Hippocampal formation (tissue), 2 donors: ENCODE data around the gene CNOT10.
"Not testable (repeated sequence)": the region's sequence is repeated elsewhere in the genome, so short reads cannot be mapped to it uniquely, and the experiment has no call there.

Experiments
- DNase-seq, 2 donors: peaks; one replicate each; lab custom pipeline; 2025; lab: John Stamatoyannopoulos, UW

CNOT10 gene

DNA sequence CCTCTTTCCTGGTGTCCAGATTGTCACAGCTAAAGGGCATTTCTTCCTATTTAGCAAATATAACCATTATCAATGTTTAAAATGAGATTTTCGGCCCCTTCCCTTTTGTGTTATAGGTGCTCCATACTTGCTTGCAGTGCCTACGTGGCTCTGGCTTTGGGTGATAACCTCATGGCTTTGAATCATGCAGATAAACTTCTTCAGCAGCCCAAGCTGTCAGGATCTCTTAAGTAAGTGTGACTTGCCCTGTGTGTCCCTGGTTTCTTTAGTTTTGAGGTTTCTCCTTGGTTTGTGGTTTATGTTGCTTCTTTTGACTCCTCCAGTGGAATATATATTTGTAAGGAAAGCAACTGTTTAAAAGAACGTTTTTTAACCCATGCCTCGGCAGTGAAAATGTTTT, 74.4 kb downstream of the CNOT10 start:
- no peak for DNase-seq

DNA sequence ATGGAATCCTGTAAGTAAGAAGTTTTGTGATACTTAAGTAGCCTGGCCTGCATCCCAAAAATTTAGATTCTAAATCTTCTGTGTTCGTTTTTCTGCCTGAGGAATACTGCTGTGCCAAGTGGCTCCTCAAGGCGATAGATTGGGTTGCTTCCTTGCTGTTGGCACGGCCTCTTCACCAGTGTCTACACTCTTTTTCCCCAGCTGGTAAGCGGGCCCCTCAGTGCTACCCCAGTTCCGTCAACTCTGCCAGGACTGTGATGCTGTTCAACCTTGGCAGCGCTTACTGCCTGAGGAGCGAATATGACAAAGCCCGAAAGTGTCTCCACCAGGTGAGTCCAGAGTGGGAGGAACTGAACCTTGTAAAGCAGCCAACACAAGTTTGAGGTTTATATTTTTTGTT, 79.5 kb downstream of the CNOT10 start:
- DNase-seq: no peak

DNA sequence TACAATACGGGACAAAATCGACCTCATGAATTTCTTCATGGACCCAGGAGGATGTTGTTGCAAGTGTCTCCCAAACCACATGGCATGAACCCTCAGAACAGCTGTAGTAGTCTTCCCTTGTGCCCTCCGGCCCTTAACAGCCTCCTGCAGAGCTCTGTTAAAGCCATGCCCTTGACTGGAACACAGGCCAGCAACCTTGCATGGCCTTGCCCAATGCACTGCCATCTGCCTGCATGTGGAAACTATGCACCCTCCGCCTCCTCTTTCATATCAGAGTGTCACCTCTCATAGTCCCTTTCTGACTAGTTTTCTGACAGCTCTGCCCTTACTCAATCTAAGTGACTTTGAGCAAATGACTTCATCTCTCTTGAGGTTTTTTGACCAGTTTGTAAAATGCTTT, 93.4 kb downstream of the CNOT10 start:
- no peak for DNase-seq

DNA sequence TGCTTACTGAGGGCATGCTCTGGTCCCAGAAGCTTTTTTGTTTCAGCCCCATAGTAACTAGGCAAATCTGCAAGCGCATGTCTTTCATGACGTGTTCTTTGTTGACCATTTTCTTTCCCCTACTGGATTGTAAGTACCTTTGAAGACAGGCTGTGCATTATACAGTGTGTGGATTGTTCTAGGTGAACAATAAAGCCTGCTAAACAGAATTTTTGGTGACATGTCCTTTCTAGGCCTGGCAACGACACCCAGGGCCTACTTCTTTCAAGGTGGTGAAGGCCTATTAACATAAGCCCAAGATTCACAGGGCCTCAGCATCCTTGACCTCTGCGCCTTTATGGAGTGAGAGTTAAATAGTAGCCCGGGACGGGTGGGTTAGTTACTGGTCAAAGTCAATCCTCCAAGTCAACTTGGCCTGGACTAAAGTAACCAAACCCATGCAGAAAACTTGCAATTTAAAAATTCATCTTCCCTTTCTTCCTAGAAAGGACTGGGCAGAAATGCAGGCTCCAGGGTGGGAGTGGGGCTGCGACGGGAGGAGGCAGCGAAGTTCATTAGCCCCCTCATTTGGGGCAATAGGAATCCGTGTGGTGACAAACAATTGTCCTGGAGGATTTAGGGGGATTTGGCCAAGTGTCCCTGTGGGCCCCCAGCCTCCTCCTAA, 95.2 kb downstream of the CNOT10 start:
- no peak for DNase-seq

DNA sequence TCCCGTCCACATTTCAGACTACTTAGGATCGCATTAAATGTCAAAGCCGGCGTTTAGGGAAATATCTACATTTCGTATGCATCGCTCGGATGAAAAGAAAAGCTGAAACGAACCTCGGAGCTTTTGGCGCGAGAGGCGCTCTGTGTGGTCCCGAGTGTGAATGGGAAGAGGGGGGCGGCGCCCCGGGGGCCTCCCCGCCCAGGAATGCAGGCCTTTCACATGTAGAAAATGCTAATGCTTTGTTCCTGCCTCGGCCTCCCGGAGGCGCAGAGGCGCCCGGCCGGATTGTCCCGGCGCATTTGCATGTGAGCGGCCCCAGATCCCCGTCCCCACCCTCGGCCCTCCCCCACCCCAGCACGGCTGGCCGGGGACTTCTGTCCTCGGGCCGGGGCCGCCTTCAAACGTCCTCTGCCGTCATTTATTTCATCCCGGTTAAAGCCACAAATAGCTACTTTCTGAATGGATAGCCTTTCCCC, 95.8 kb downstream of the CNOT10 start:
- no peak for DNase-seq

DNA sequence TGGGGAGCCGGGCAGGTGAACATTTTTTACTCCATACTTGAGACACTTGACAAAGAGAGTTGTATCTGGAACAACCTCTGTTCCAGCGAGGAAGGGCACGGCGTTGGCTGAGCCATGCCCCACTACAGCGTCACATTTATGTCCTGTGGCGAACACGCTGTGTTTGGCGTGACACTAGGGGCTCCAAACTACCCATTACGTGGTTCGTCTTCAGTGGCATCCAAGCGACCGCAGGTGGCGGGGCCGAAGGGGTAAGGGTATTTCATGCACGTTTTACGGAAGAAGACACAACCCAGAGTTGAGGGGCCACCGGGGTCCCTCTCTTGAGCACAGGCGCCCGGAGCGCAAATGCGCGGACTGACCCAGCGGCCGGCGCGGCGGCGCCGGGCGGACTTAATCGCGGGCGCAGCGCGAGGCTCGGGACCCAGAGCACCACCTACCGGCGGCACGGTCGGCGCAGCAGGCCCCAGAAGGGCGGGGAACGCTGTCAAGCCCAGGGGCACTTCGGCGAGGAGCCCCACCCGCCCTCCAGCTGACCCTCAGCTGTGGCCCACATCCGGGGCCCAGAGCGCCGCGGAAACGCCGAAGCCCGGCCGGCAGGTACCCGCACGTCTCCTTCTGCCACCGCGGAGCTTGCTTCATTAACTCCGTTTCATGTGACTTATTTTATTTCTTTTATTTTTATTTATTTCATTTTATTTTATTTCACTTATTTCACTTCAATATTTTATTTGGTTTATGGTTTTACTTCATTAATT, 96.4 kb downstream of the CNOT10 start:
- DNase-seq: peak; percentile 27 to 35

DNA sequence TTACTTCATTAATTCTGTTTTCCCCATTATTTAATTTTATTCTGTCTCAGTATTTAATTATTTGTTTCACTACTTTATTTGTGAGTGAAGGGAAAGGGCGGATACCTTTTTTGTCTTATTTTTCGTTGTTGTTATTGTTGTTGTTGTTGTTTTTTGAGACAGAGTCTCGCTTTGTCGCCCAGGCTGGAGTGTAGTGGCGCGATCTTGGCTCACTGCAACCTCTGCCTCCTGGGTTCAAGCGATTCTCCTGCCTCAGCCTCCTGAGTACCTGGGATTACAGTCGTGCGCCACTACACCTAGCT, 96.9 kb downstream of the CNOT10 start:
- not testable (repeated sequence) for DNase-seq

DNA sequence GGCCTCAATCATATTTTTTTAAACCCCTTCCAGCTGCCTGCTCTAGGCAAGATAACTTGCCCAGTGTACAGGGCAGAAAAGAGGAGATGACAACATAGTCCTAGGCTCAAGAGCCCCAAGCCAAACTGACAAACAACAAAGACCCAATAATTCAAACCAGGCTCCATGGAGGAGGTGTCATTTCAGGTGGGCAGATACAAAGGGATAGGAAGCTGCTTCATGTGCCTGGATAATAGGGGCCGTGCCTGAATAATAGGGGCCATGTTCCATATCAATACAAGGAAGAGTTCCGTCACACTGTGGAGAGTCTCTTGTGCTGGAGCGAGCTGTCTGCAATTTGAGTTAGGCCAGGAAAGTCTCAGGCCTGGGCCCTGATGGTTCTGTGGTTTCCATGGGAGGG, 97.4 kb downstream of the CNOT10 start:
- no peak for DNase-seq

DNA sequence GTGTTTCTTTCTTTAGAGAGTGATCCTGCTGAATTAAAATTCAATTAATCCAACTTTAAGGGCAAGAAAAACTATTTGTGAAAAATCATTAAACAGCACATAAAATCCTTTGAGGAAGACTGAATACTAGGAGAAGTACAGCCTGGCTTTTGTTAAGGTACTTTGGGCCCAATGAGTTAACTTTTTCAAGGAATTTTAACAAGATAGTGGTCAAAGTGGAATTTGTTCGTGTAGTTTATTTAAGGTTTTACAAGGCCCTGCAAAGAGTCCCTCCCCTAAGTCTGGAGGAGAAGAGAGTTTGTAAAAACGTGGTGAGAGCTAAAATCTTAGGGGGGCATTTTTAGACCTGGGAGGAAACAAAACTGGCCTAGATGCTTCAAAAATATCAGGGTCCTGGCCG, 106.8 kb downstream of the CNOT10 start:
- no peak for DNase-seq

DNA sequence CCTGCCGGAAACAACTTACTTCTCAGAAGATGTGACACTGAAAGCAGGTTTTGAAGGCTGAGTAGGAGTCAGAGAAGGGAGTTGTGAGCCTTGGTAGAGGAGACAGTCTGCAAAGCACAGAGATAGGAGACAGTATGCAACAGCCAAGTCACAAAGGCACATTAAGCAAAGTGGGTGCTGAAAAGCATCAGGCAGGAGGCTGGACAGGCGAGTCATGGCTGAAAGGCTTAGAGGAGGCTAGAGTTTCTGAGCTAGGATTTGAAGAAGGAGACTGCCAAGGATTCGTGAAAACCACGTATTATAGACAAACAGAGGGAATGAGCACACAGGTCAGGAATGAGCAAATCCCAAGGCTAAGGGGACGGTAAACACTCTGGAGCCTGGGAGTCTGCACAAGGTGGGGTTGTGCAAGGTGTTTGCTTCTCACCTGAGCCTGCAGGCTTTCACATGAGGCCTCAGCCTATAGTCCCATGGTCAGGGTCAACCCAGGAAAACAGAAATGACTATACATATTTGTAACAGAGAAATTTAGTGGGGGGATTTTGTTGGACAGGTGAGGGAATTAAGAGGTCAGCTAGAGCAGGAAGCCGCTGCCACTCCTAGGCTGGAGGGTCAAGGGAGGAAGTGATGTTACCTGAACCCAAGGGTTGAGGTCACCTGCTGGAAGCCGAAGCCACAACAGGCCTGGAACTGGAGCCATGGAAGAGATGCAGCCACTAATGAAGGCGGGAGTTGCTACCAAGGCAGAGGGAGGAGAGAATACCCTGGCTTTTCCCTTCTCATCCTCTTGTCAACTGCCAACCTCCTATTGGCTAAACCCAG, 109.7 kb downstream of the CNOT10 start:
- DNase-seq: no peak

DNA sequence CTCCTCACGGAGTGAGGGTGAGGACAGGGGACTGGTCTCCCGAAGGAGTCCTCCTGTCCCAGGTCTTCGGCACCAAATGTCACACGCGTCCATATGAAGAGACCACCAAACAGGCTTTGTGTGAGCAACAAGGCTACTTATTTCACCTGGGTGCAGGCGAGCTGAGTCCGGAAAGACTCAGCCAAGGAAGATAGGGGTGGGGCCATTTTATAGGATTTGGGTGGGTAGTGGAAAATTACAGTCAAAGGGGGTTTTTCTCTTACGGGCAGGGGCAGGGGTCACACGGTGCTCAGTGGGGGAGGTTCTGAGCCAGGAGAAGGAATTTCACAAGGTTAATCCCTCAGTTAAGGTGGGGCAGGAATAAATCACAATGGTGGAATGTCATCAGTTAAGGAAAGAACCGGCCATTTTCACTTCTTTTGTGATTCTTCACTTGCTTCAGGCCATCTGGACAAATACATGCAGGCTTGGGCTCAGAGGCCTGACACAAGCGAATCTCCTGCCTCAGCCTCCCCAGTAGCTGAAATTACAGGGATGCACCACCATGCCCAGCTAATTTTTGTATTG, 111.5 kb downstream of the CNOT10 start:
- not testable (repeated sequence) for DNase-seq

DNA sequence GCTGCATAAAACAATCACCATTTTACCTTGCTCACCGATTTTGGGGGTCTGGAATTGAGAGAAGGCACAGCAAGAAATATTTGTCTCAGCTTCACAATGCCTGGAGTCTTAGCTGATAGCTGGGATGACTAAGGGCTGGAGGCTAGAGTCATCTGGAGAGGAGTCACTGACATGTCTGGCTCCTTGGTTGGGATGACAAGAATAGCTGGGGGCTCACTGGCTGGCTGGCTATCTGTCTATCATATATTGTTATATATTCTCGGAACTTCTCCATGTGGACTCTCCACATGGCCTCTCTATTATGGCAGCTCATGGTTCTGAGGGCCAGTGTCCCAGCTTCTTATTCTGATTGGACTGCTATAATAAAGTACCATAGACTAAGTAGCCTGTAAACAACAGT, 112.8 kb downstream of the CNOT10 start:
- no peak for DNase-seq

DNA sequence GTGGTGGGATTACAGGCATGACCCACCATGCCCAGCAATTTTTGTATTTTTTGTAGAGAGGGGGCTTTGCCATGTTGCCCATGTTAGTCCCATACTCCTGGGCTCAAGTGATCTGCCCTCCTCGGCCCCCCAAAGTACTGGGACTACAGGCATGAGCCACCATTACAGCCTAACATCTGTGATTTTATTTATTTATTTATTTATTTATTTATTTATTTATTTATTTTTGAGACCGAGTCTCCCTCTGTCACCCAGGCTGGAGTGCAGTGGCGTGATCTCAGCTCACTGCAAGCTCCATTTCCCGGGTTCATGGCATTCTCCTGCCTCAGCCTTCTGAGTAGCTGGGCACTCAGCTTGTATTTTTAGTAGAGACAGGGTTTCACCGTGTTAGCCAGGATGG, 116.5 kb downstream of the CNOT10 start:
- DNase-seq: not testable (repeated sequence)

DNA sequence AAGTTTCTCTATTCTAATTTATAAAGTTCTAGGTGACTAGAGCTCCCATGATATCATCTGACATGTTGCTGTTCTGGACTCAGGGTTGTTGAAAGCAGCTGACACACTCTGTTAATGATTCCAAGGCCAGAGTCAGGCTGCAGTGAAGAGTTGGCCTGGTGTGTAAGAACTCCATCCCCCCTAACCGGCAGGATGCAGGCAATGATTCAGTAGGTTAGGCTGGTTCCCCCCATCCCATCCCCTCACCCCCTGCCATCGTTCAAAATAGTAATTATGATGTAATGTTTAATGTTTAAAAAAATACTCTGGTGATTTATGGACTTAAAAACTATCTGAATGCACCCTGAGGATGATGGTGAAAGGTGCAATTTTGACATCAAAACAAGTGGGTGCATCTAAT, 128.2 kb downstream of the CNOT10 start:
- no peak for DNase-seq

DNA sequence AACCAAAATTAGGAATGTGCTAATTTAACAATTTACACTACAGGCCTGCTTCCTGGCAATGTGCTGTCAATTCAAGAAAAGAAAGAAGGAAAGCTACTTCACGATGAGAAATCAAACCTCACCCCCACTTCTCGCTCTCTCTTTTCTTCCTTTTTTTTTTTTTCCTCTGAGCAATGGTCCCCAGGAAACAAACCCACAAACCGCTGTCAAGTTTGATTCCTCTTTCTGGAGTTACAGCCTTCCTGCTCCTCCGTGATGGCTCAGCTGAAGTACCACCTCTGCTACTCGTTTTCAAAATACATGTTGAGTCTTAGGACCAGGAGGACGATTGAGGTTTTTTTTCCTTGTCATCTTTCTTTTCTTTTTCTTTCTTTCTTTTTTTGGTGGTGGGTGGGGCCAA, 129.4 kb downstream of the CNOT10 start:
- no peak for DNase-seq

DNA sequence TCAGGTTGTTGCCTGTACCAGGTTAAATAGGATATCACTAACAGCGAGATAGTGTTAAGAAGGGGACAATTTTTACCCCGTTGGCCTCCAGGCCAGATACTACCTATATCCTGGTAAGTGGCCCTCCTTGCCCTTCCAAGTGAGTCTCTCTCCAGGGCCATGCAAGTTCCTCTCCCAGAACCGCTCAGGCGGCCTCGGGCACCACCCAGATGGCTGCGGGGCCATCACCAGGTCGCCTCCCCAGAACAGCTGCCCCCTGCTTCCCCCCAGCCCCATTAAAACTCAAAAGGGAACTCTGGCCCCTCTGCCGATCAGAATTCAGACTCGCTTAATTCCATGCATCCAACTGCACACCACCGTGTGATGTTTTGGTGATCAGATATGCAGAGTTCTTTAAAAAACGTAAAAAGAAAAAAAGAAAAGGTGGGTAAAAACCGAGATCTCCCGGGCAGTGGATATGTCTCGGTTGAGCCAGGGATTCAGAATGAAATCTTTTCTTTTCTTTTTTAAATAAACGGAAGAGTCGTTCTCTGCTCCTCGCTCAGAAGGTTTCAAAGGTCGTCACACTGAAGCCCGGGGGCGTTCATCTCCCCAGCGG, 131.0 kb downstream of the CNOT10 start:
- no peak for DNase-seq

DNA sequence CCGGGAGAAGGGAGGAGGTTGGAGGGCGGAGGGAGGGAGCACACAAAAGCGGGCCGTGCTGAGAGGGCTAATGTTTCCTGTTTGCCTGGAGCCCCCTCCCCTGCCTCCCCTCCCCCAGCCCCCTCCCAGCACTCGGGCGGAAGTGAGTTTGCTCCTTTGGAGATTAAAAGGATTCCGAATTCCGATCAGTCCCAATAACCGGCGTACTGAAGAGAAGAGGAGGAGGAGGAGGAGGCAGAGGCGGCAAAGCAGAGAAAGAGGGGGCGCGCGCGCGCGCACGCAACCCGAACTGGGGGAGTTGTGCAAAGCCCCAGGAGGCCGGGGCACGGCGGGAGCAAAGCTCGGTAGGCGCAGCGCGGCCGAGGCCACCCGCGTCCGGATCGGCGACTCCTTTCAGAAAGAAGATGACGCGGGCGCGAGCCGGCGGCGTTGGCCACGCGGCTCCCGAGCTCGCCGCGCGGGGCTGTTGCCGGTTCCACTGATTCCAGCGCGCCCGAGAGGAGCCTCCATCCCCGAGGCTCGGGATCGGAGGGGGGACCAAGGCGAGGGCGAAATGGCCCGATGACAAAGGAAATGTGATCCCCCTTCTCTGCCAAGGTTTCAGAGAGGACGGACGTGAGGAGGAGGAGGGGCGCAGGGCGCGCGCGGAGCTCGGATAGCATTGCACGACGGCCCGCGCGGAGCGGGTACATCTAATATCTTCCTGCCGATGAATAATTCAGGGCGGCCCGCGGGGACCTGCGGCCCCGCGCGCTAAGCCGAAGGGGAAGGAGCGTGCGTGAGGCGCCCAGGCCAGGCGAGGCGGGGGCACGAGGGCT, 131.7 kb downstream of the CNOT10 start:
- no peak for DNase-seq

DNA sequence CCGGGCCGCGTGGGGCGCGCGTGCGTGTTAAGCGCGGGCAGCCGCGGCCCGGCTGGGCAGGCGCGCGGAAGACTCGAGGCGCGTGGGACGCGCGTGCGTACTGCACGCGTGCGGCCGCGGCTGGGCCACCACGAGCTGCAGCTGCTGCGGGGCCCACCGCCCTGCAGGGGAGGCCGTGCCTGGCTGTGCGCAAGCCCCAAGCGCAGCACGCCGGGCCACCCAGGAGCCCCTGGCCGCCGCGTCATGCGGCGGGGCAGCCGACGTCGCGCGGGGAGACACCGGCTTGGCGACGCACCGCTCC, 132.2 kb downstream of the CNOT10 start:
- no peak for DNase-seq

DNA sequence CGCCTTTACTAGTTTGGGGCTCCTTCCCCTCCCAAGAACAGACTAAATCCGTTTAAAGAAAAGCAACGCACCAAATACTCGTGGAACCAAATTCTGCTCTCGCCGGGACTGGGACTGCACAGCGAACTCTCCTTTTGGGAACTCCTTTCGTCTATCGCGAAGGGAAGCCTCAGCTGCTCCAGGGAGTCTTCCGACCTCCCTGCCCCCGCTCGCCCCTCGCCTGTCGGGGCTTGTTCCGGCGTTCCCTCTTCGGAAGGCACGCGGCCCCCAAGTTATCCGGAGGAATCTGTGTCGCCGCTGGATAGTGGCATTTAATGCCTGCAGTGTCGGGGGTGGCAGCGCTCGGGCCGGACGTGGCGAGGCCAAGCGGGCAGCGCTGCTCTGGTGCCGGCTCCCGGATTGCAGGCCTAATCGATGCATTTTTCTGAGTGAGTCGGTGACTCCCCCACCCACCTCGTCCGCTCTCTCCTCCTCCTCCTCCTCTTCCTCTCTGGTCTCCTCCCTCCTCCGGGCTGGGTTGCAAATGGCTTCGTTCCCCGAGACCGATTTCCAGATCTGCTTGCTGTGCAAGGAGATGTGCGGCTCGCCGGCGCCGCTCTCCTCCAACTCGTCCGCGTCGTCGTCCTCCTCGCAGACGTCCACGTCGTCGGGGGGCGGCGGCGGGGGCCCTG, 132.7 kb downstream of the CNOT10 start, which contains the start of gene TRIM71:
TSS of gene TRIM71 (plus strand) at position 440 of the 671 bp plus-strand sequence. CDS start at position 524, 84 bp downstream.
- no peak for DNase-seq

DNA sequence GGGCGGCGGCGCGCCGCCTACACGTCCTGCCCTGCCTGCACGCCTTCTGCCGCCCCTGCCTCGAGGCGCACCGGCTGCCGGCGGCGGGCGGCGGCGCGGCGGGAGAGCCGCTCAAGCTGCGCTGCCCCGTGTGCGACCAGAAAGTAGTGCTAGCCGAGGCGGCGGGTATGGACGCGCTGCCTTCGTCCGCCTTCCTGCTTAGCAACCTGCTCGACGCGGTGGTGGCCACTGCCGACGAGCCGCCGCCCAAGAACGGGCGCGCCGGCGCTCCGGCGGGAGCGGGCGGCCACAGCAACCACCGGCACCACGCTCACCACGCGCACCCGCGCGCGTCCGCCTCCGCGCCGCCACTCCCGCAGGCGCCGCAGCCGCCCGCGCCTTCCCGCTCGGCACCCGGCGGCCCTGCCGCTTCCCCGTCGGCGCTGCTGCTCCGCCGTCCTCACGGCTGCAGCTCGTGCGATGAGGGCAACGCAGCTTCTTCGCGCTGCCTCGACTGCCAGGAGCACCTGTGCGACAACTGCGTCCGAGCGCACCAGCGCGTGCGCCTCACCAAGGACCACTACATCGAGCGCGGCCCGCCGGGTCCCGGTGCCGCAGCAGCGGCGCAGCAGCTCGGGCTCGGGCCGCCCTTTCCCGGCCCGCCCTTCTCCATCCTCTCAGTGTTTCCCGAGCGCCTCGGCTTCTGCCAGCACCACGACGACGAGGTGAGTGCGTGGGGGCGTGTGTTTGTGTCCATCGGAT, 133.4 kb downstream of the CNOT10 start:
- DNase-seq: no peak
